Neural progenitor cell (in vitro differentiated cells): ENCODE data around the gene PAK1. TPM values are rescaled to one million over a fixed set of nuclear protein-coding genes. Genes with fewer than 3 reads are reported as not detected.
A peak's percentile ranks its signal among the peaks of the same experiment; 100 is the strongest.

Source experiments
- DNase-seq: peaks from one replicate; pipeline ENCODE4 v3.0.0-alpha.2; 2016; ENCODE audit warnings: low spot score
- H2AFZ ChIP-seq: fragments of 200-600 bp; sonication (generic); replicated peaks from 2 replicates; pipeline ENCODE4 v1.6.1; 2016; ENCODE audit warnings: antibody characterized with exemption
- H3F3A ChIP-seq: fragments of 200-600 bp; sonication (generic); 2 replicates; pipeline ENCODE4 v1.6.1; 2016; ENCODE audit warnings: antibody characterized with exemption, low read depth
- H3K27ac ChIP-seq: fragments of 200-600 bp; sonication (generic); 2 replicates; pipeline ENCODE4 v1.5.1; 2016; ENCODE audit warnings: mild to moderate bottlenecking
- H3K27me3 ChIP-seq: fragments of 200-600 bp; sonication (generic); 2 replicates; pipeline ENCODE4 v1.6.1; 2016; ENCODE audit warnings: mild to moderate bottlenecking, moderate library complexity
- H3K36me3 ChIP-seq: fragments of 200-600 bp; sonication (generic); 2 replicates; pipeline ENCODE4 v1.5.1; 2016
- H3K4me1 ChIP-seq: fragments of 200-600 bp; sonication (generic); 2 replicates; pipeline ENCODE4 v1.6.1; 2016; ENCODE audit warnings: mixed run types
- H3K4me2 ChIP-seq: fragments of 200-600 bp; sonication (generic); 2 replicates; pipeline ENCODE4 v1.6.1; 2016
- H3K4me3 ChIP-seq: fragments of 200-600 bp; sonication (generic); 2 replicates; pipeline ENCODE4 v1.5.1; 2016
- H3K79me2 ChIP-seq: fragments of 200-600 bp; sonication (generic); 2 replicates; pipeline ENCODE4 v1.6.1; 2016; ENCODE audit warnings: low read depth
- H3K9ac ChIP-seq: fragments of 200-600 bp; sonication (generic); 2 replicates; pipeline ENCODE4 v1.6.1; 2016
- H3K9me3 ChIP-seq: fragments of 200-600 bp; sonication (generic); 2 replicates; pipeline ENCODE4 v1.5.1; 2016; ENCODE audit warnings: low read depth
- H4K20me1 ChIP-seq: fragments of 200-600 bp; sonication (generic); 2 replicates; pipeline ENCODE4 v1.6.1; 2016; ENCODE audit warnings: low read depth
- H3K27ac Mint-ChIP-seq: 3 replicates; pipeline ENCODE4 v1.8.0; 2021; ENCODE audit warnings: mixed read lengths
- H3K27me3 Mint-ChIP-seq: 2 replicates; pipeline ENCODE4 v1.8.0; 2022; ENCODE audit warnings: low read depth, mild to moderate bottlenecking, inconsistent platforms, moderate library complexity, mixed read lengths; ENCODE audit not compliant: insufficient read depth
- H3K36me3 Mint-ChIP-seq: 3 replicates; pipeline ENCODE4 v1.8.0; 2021; ENCODE audit warnings: mixed read lengths
- H3K4me1 Mint-ChIP-seq: 3 replicates; pipeline ENCODE4 v1.8.0; 2021; ENCODE audit warnings: mixed read lengths
- H3K4me3 Mint-ChIP-seq: 3 replicates; pipeline ENCODE4 v1.8.0; 2021; ENCODE audit warnings: mild to moderate bottlenecking, moderate library complexity, mixed read lengths
- H3K9me3 Mint-ChIP-seq: 3 replicates; pipeline ENCODE4 v1.8.0; 2020; ENCODE audit warnings: mixed read lengths
- CTCF ChIP-seq: fragments of 200-600 bp; sonication (generic); IDR thresholded peaks from 2 replicates; pipeline ENCODE4 v1.5.1; 2017; ENCODE audit warnings: antibody characterized with exemption, mild to moderate bottlenecking
- EZH2 ChIP-seq: fragments of 200-600 bp; sonication (generic); IDR thresholded peaks from 2 replicates; pipeline ENCODE4 v1.6.1; 2017; ENCODE audit warnings: antibody characterized with exemption, mild to moderate bottlenecking, moderate library complexity
- EZH2phosphoT487 ChIP-seq: fragments of 200-600 bp; sonication (generic); IDR thresholded peaks from 2 replicates; pipeline ENCODE4 v1.6.1; 2017; ENCODE audit warnings: antibody characterized with exemption
- total RNA-seq: library from RNA; depleted of rRNA; stranded (reverse); fragments of >200 nt; gene quantifications from 2 replicates; pipeline ENCODE4 v1.2.3, GENCODE V29; 2015; ENCODE audit warnings: low replicate concordance

PAK1 gene
- total RNA-seq, 1 donor from 2014 or later = 52.1 TPM

- Histone ChIP-seq H3K79me2 (peaks cover 56% of the 10 kb centered on the region), H3K4me2 (peak overlapping the region; percentile 91), H3K27ac (no peak overlapping the region), H3K36me3 (no peaks in the 10 kb centered on the region), H3K9ac (no peak overlapping the region), H2AFZ (no peak overlapping the region), H3F3A (peaks cover 46% of the 10 kb centered on the region), H4K20me1 (peaks cover 8% of the 10 kb centered on the region), H3K9me3 (no peaks in the 10 kb centered on the region), H3K27me3 (no peaks in the 10 kb centered on the region), H3K4me3 (peak overlapping the region; percentile 79), H3K4me1 (peaks cover 44% of the 10 kb centered on the region)
- Mint-ChIP-seq H3K27me3 (no peaks in the 10 kb centered on the region), H3K4me1 (peaks cover 46% of the 10 kb centered on the region), H3K27ac (peak overlapping the region; percentile 27), H3K36me3 (no peaks in the 10 kb centered on the region), H3K9me3 (no peaks in the 10 kb centered on the region), H3K4me3 (peak overlapping the region; percentile 93)
- peak; percentile 39 for DNase-seq
- TF ChIP-seq EZH2 (no peak), CTCF (peak; percentile 49)
These were observed 2.2 kb downstream of the PAK1 start for GRCh38 chr11:77471558-77472193.

GRCh38 chr11:77470971-77471370 lies 2.9 kb downstream of the PAK1 start:
- H3K4me3 ChIP-seq = peak overlapping the region; percentile 10
- H3K9me3 Mint-ChIP-seq = no peaks in the 10 kb centered on the region
- no peak overlapping the region for H3K27ac ChIP-seq

GRCh38 chr11:77470504-77470903 lies 3.4 kb downstream of the PAK1 start:
- Histone ChIP-seq H3K27me3 (no peaks in the 10 kb centered on the region), H3K9me3 (no peaks in the 10 kb centered on the region), H3K36me3 (no peaks in the 10 kb centered on the region), H3K79me2 (peaks cover 62% of the 10 kb centered on the region), H3F3A (peaks cover 46% of the 10 kb centered on the region), H3K4me1 (peaks cover 44% of the 10 kb centered on the region), H3K27ac (no peak overlapping the region), H3K4me2 (peak overlapping the region; percentile 91), H3K4me3 (peak overlapping the region; percentile 10), H2AFZ (peak overlapping the region; percentile 4), H4K20me1 (peaks cover 8% of the 10 kb centered on the region), H3K9ac (no peak overlapping the region)
- Mint-ChIP-seq H3K36me3 (no peaks in the 10 kb centered on the region), H3K27me3 (no peaks in the 10 kb centered on the region), H3K9me3 (no peaks in the 10 kb centered on the region), H3K4me3 (no peak overlapping the region), H3K27ac (no peak overlapping the region), H3K4me1 (peaks cover 46% of the 10 kb centered on the region)
- no peak for DNase-seq
- TF ChIP-seq EZH2phosphoT487 = no peak
- TF ChIP-seq EZH2 = no peak
- no peak for TF ChIP-seq CTCF

More at GRCh38 chr11:77470971-77471370, 2.9 kb downstream of the PAK1 start:
- no peaks in the 10 kb centered on the region for H3K36me3 Mint-ChIP-seq
- no peak overlapping the region for H3K9ac ChIP-seq
- H4K20me1 ChIP-seq = peaks cover 8% of the 10 kb centered on the region
- no peaks in the 10 kb centered on the region for H3K27me3 ChIP-seq
- H3K4me1 ChIP-seq = peaks cover 44% of the 10 kb centered on the region
- peaks cover 60% of the 10 kb centered on the region for H3K79me2 ChIP-seq
- H3K9me3 ChIP-seq = no peaks in the 10 kb centered on the region
- peak overlapping the region; percentile 93 for H3K4me3 Mint-ChIP-seq
- H2AFZ ChIP-seq = no peak overlapping the region
- H3K27me3 Mint-ChIP-seq = no peaks in the 10 kb centered on the region
- H3K27ac Mint-ChIP-seq = no peak overlapping the region
- H3F3A ChIP-seq = peaks cover 46% of the 10 kb centered on the region
- TF ChIP-seq EZH2phosphoT487 (no peak), CTCF (no peak), EZH2 (no peak)
- peaks cover 46% of the 10 kb centered on the region for H3K4me1 Mint-ChIP-seq
- DNase-seq = no peak
- no peaks in the 10 kb centered on the region for H3K36me3 ChIP-seq
- H3K4me2 ChIP-seq = peak overlapping the region; percentile 91
